EL (cell line): Measurements from ENCODE around the gene CRCP.

Experiments used
- DNase-seq: peaks from one replicate; pipeline ENCODE4 v3.0.0-alpha.2; 2016

The CRCP gene

GRCh38 chr7:66198469-66198868 lies 83.8 kb downstream of the CRCP start:
- no peak for DNase-seq

- DNase-seq, result no peak
Measured at GRCh38 chr7:66198956-66199355, 84.3 kb downstream of the CRCP start.

GRCh38 chr7:66202441-66202840 lies 87.8 kb downstream of the CRCP start:
- DNase-seq, result no peak
